ENCODE results near the gene MYOD1.

DNA sequence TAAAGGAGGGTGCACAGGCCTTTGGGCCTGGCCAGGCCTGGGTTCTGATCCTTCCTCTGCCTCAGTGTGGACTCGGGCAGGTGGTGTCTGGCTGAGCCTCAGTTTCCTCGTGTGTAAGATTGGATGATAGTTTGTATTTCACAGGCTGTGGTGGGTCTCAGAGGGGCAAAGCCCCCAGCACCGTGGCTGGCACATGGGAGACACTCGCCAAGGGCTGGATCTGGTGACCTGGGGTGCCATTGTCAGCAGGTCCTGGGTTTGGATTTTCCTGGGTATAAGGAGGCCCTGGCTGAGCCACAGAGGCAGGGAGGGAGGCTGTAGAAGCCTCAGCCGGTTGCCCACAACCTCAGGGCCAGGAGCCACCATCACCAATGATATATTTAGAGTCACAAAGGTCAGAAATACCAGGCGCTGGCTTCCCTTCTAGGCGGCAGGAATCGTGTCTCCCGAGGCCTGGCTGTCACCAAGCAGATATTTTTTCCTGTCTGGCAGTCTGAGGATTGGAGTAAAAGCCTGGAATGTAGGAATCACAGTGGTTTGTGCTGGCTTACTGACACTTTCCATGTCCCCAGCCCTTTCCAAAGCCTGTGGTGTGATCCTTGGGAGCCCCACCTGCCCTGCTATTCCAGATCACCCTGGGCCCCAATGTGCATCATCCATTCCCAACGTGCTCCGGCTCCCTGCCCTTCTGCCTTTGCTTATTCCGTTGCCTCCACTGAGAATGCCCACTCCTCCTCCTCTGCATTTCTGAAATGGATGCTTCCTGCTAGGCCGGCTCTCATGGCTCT, 30.8 kb downstream of the MYOD1 start:
- TF ChIP-seq POLR2A (IDR thresholded peaks at IDR 0.05; ENCODE audit: low read depth) = no peak
- no peak for TF ChIP-seq CTCF (IDR thresholded peaks at IDR 0.05)
- TF ChIP-seq POLR2AphosphoS5 (IDR thresholded peaks at IDR 0.05) = no peak

All from esophagus muscularis mucosa (tissue), 3 donors.